K562 (cell line): ENCODE results near the gene NUP85. TPM values are rescaled to one million over a fixed set of nuclear protein-coding genes. Genes with fewer than 3 reads are reported as not detected.

ENCODE experiments used
- ELF2 ChIP-seq: fragments of 250-450 bp; sonication (Bioruptor Pico); IDR thresholded peaks from 2 replicates; pipeline ENCODE4 v1.5.0; 2021; ENCODE audit warnings: mild to moderate bottlenecking
- MBD2 ChIP-seq: sonication (generic); IDR thresholded peaks from 2 replicates; pipeline ENCODE4 v1.6.1; 2016; ENCODE audit warnings: low read depth, borderline replicate concordance
- RBM14 ChIP-seq: fragments of 200-400 bp; formaldehyde crosslinking; IDR thresholded peaks from 2 replicates; pipeline ENCODE4 v1.6.1; 2018; ENCODE audit warnings: low read depth, mild to moderate bottlenecking, low read length, moderate library complexity, borderline replicate concordance; ENCODE audit not compliant: insufficient read depth
- RFX5 ChIP-seq: IDR thresholded peaks from 2 replicates; pipeline ENCODE4 v1.6.1; 2011; ENCODE audit warnings: low read depth, mild to moderate bottlenecking, improper control_type of control experiment, low read length
- polyA plus RNA-seq, 8 experiments: library from polyadenylated mRNA; depleted of rRNA in 4 of 8; stranded (reverse) in 5 of 8; unstranded in 3 of 8; fragments of >200 nt; fragmentation: Nextera tagmentation in 2 of 8; fragmentation: Illumina TruSeq in 1 of 8; extraction: Ambion mirVana in 2 of 8; extraction: Trizol in 1 of 8; gene quantifications; 2 replicates each; pipeline versions ENCODE4 v1.2.1 to v1.2.3, GENCODE V29; 2011 to 2014; ENCODE audit warnings: inconsistent platforms in 1 of 8, missing spikeins in 1 of 8
- total RNA-seq, 7 experiments: library from RNA; depleted of rRNA in 6 of 7; stranded (reverse); fragments of >200 nt in 6 of 7; fragmentation: Illumina TruSeq in 2 of 7; extraction: Trizol in 2 of 7; gene quantifications; 2 replicates each; pipeline versions ENCODE4 v1.2.1 to v1.2.3, GENCODE V29; 2011 to 2021; ENCODE audit warnings: low replicate concordance in 1 of 7
- TF ChIP-seq, protein P1 (sequence below), 2 experiments: fragments of 450-650 bp; IDR thresholded peaks; 2 replicates each; pipeline ENCODE4 v1.6.1; 2016; ENCODE audit warnings: mild to moderate bottlenecking in 2 of 2, borderline replicate concordance in 1 of 2, low read depth in 1 of 2, moderate library complexity in 1 of 2

NUP85 gene
- total and polyA plus RNA-seq, 9 of the 15 experiments (the other 6 are each of a cell fraction or from before 2014, with no cell fraction given): 50.2 to 177 (median 110) TPM

- TF ChIP-seq MBD2: no peak
- TF ChIP-seq, protein P1, sequence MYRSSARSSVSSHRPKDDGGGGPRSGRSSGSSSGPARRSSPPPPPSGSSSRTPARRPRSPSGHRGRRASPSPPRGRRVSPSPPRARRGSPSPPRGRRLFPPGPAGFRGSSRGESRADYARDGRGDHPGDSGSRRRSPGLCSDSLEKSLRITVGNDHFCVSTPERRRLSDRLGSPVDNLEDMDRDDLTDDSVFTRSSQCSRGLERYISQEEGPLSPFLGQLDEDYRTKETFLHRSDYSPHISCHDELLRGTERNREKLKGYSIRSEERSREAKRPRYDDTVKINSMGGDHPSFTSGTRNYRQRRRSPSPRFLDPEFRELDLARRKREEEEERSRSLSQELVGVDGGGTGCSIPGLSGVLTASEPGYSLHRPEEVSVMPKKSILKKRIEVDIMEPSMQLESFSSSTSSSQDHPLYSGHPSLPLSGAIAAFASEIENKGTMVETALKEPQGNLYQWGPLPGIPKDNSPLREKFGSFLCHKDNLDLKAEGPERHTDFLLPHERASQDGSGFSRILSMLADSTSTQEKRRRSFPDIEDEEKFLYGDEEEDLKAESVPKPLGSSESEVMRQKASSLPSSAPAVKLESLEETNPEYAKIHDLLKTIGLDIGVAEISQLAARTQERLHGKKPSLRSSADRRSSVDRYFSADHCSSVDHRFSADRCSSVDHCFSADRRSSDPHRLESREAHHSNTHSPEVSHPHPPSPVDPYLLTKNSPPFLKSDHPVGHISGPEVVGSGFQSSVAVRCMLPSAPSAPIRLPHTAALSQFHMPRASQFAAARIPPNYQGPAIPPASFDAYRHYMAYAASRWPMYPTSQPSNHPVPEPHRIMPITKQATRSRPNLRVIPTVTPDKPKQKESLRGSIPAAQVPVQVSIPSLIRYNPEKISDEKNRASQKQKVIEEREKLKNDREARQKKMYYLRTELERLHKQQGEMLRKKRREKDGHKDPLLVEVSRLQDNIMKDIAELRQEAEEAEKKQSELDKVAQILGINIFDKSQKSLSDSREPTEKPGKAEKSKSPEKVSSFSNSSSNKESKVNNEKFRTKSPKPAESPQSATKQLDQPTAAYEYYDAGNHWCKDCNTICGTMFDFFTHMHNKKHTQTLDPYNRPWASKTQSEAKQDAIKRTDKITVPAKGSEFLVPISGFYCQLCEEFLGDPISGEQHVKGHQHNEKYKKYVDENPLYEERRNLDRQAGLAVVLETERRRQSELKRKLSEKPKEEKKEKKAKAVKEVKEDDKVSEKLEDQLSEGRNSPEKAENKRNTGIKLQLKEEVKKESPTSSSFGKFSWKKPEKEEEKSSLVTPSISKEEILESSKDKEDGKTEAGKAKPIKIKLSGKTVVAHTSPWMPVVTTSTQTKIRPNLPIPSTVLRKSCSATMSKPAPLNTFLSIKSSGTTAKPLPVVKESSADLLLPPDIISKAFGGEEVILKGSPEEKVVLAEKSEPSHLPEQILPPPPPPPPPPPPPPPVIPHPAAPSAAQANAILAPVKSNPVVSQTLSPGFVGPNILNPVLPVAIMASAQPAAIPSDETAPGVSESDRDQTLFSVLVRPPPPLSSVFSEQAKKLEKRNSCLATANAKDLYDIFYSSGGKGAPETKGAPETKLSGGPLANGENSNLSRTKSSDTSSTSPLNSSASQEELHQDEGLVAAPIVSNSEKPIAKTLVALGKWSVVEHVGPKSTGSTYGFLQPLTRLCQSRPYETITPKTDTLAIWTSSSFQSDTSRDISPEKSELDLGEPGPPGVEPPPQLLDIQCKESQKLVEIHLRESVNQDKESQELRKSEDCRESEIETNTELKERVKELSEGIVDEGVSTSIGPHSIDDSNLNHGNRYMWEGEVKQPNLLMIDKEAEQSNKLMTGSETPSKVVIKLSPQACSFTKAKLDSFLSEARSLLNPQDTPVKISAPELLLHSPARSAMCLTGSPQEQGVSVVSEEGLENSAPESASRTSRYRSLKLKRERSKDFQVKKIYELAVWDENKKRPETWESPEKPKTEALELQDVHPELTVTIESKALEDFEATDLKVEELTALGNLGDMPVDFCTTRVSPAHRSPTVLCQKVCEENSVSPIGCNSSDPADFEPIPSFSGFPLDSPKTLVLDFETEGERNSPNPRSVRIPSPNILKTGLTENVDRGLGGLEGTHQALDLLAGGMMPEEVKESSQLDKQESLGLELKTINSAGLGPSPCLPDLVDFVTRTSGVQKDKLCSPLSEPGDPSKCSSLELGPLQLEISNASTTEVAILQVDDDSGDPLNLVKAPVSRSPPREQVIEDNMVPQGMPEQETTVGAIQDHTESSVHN (IDR thresholded peaks at IDR 0.05; ENCODE audit: borderline replicate concordance in 1 of 2, low read depth in 1 of 2): no peak
- TF ChIP-seq RFX5: no peak
- no peak for TF ChIP-seq ELF2 (CRISPR knock-in tag)
- TF ChIP-seq RBM14: no peak
These were observed 36.5 kb downstream of the NUP85 start (continued) for GRCh38 chr17:75241996-75242460.
